Measurements from ENCODE around the gene AGL.

GRCh38 chr1:99942723-99943122, 92.6 kb downstream of the AGL start:
- no peak for TF ChIP-seq PBX3 (IDR thresholded peaks at IDR 0.05; ENCODE audit: insufficient replicate concordance, low read depth, low read length)
- TF ChIP-seq MTA2 (IDR thresholded peaks at IDR 0.05; ENCODE audit: low read depth): no peak
- no peak for TF ChIP-seq POLR2AphosphoS5 (IDR thresholded peaks at IDR 0.05; ENCODE audit: low read length)
- no peak for TF ChIP-seq CEBPB (IDR thresholded peaks at IDR 0.05; ENCODE audit: borderline replicate concordance in 1 of 2, low read depth in 2 of 2, low read length in 2 of 2)
- no peak for TF ChIP-seq ATF3 (IDR thresholded peaks at IDR 0.05; ENCODE audit: borderline replicate concordance, extremely low read depth, low read depth, low read length)
- TF ChIP-seq CTCF (IDR thresholded peaks at IDR 0.05 in 2 of 3, conservative IDR thresholded peaks at IDR 0.05 in 1 of 3; ENCODE audit: control insufficient read depth in 2 of 3, extremely low read depth in 1 of 3, insufficient read depth in 1 of 3, low read depth in 3 of 3, low read length in 3 of 3): no peak
- no peak for TF ChIP-seq POLR2AphosphoS2 (IDR thresholded peaks at IDR 0.05; ENCODE audit: low read depth, low read length)

Measured in GM12878 (cell line).